HepG2 (cell line): ENCODE data around the gene TBC1D1. TPM values are rescaled to one million over a fixed set of nuclear protein-coding genes. Genes with fewer than 3 reads are reported as not detected.
A peak's percentile ranks its signal among the peaks of the same experiment; 100 is the strongest.

Source experiments
- ADNP ChIP-seq: sonication (generic); formaldehyde crosslinking; IDR thresholded peaks from 2 replicates; pipeline ENCODE4 v1.4.0; 2020; ENCODE audit warnings: missing genetic modification reagents
- ASH2L ChIP-seq: fragments of 300-600, 200-600 bp; sonication (generic); IDR thresholded peaks from 2 replicates; pipeline ENCODE4 v1.7.0; 2017; ENCODE audit warnings: low read depth, mild to moderate bottlenecking, moderate library complexity, mixed read lengths, low read length; ENCODE audit not compliant: insufficient read length
- BORCS8-MEF2B ChIP-seq: sonication (generic); formaldehyde crosslinking; IDR thresholded peaks from 2 replicates; pipeline ENCODE4 v1.8.0; 2022; ENCODE audit warnings: mild to moderate bottlenecking, missing genetic modification reagents
- CREB1 ChIP-seq, 2 experiments: fragments of 450-650 bp in 1 of 2; IDR thresholded peaks; 2 replicates each; pipeline ENCODE4 v1.6.1; 2016 to 2017; ENCODE audit warnings: control low read depth in 1 of 2, mild to moderate bottlenecking in 1 of 2, missing compliant biosample characterization in 1 of 2, missing genetic modification characterization in 1 of 2
- CREM ChIP-seq, 2 experiments: sonication (generic) in 1 of 2; formaldehyde crosslinking in 1 of 2; IDR thresholded peaks; 2 replicates each; pipeline versions ENCODE4 v1.4.0 to v1.6.1; 2016 to 2020; ENCODE audit warnings: antibody characterized with exemption in 1 of 2, mild to moderate bottlenecking in 1 of 2, missing genetic modification reagents in 1 of 2
- EP300 ChIP-seq, 3 experiments: sonication (generic) in 1 of 3; formaldehyde crosslinking in 1 of 3; IDR thresholded peaks; 2 replicates each; pipeline versions ENCODE4 v1.5.1 to v1.6.1; 2011 to 2020; ENCODE audit warnings: low read depth in 2 of 3, low read length in 2 of 3, borderline replicate concordance in 1 of 3, improper control_type of control experiment in 1 of 3, mild to moderate bottlenecking in 1 of 3, missing genetic modification reagents in 1 of 3, moderate library complexity in 1 of 3
- FOXA3 ChIP-seq: IDR thresholded peaks from 2 replicates; pipeline ENCODE4 v1.6.1; 2016; ENCODE audit warnings: missing genetic modification reagents, missing compliant biosample characterization
- HDAC6 ChIP-seq: fragments of 200-600 bp; sonication (generic); IDR thresholded peaks from 2 replicates; pipeline ENCODE4 v1.7.0; 2017; ENCODE audit warnings: mild to moderate bottlenecking, antibody characterized with exemption, low read length, low read depth
- IKZF5 ChIP-seq: IDR thresholded peaks from 2 replicates; pipeline ENCODE4 v1.6.1; 2018; ENCODE audit warnings: missing genetic modification reagents, mild to moderate bottlenecking, missing compliant biosample characterization
- KAT8 ChIP-seq: IDR thresholded peaks from 2 replicates; pipeline ENCODE4 v1.6.1; 2016; ENCODE audit warnings: missing genetic modification reagents, missing compliant biosample characterization
- NFKB2 ChIP-seq: sonication (generic); formaldehyde crosslinking; IDR thresholded peaks from 2 replicates; pipeline ENCODE4 v1.4.0; 2020; ENCODE audit warnings: missing genetic modification reagents, borderline replicate concordance
- PHF8 ChIP-seq: sonication (generic); formaldehyde crosslinking; IDR thresholded peaks from 2 replicates; pipeline ENCODE4 v1.5.0; 2020; ENCODE audit warnings: missing genetic modification reagents
- REXO4 ChIP-seq: sonication (generic); formaldehyde crosslinking; IDR thresholded peaks from 2 replicates; pipeline ENCODE4 v1.8.0; 2022; ENCODE audit warnings: missing genetic modification reagents, mild to moderate bottlenecking, borderline replicate concordance
- RFX1 ChIP-seq: fragments of 450-650 bp; IDR thresholded peaks from 2 replicates; pipeline ENCODE4 v1.6.1; 2017
- SPEN ChIP-seq: sonication (generic); formaldehyde crosslinking; IDR thresholded peaks from 2 replicates; pipeline ENCODE4 v1.5.1; 2020; ENCODE audit warnings: low read depth, mild to moderate bottlenecking, missing genetic modification reagents
- ZBTB21 ChIP-seq: sonication (generic); formaldehyde crosslinking; IDR thresholded peaks from 2 replicates; pipeline ENCODE4 v1.4.0; 2020; ENCODE audit warnings: missing genetic modification reagents
- ZEB1 ChIP-seq: IDR thresholded peaks from 2 replicates; pipeline ENCODE4 v1.6.1; 2012; ENCODE audit warnings: mild to moderate bottlenecking, low read depth, inconsistent platforms; ENCODE audit not compliant: insufficient replicate concordance
- ZNF205 ChIP-seq: IDR thresholded peaks from 2 replicates; pipeline ENCODE4 v1.6.1; 2018; ENCODE audit warnings: missing biosample characterization, missing genetic modification reagents
- ZNF264 ChIP-seq: sonication (generic); formaldehyde crosslinking; IDR thresholded peaks from 2 replicates; pipeline ENCODE4 v1.4.0; 2020; ENCODE audit warnings: missing genetic modification reagents
- ZNF367 ChIP-seq: sonication (generic); formaldehyde crosslinking; IDR thresholded peaks from 2 replicates; pipeline ENCODE4 v1.4.0; 2020; ENCODE audit warnings: missing genetic modification reagents, borderline replicate concordance
- ZNF569 ChIP-seq: sonication (generic); formaldehyde crosslinking; IDR thresholded peaks from 2 replicates; pipeline ENCODE4 v1.5.0; 2020; ENCODE audit warnings: mild to moderate bottlenecking, missing genetic modification reagents, moderate library complexity, borderline replicate concordance
- ZNF616 ChIP-seq: sonication (generic); formaldehyde crosslinking; IDR thresholded peaks from 2 replicates; pipeline ENCODE4 v1.5.0; 2020; ENCODE audit warnings: low read depth, mild to moderate bottlenecking, missing genetic modification reagents
- ZNF670 ChIP-seq: sonication (generic); formaldehyde crosslinking; IDR thresholded peaks from 2 replicates; pipeline ENCODE4 v1.8.0; 2022; ENCODE audit warnings: mild to moderate bottlenecking, missing genetic modification reagents, borderline replicate concordance
- ZNF737 ChIP-seq: sonication (generic); formaldehyde crosslinking; IDR thresholded peaks from 2 replicates; pipeline ENCODE4 v1.5.0; 2020; ENCODE audit warnings: missing genetic modification reagents, mild to moderate bottlenecking, borderline replicate concordance
- polyA plus RNA-seq, 8 experiments: library from polyadenylated mRNA; depleted of rRNA in 3 of 8; stranded (reverse) in 7 of 8; unstranded in 1 of 8; fragments of >200 nt; fragmentation: Illumina TruSeq in 4 of 8; extraction: Trizol in 4 of 8; gene quantifications; 2 replicates each; pipeline versions ENCODE4 v1.2.1 to v1.2.3, GENCODE V29; 2011 to 2016; ENCODE audit warnings: low read depth in 4 of 8, missing spikeins in 1 of 8, mixed read lengths in 1 of 8; ENCODE audit not compliant: insufficient read depth in 1 of 8
- total RNA-seq, 5 experiments: library from RNA; depleted of rRNA; stranded (reverse); fragments of >200 nt; fragmentation: Illumina TruSeq; extraction: Trizol; gene quantifications; 2 replicates each; pipeline ENCODE4 v1.2.3, GENCODE V29; 2016; ENCODE audit warnings: low read depth in 1 of 5
- TF ChIP-seq, protein P1 (sequence below): sonication (generic); formaldehyde crosslinking; IDR thresholded peaks from 2 replicates; pipeline ENCODE4 v1.5.0; 2020; ENCODE audit warnings: missing genetic modification reagents
- TF ChIP-seq, protein P2 (sequence below): sonication (generic); formaldehyde crosslinking; IDR thresholded peaks from 2 replicates; pipeline ENCODE4 v1.5.0; 2020; ENCODE audit warnings: missing genetic modification reagents, mild to moderate bottlenecking, borderline replicate concordance

The TBC1D1 gene
- total and polyA plus RNA-seq, 2 of the 13 experiments (the other 11 are each of a cell fraction or from before 2014, with no cell fraction given) = 37.3 to 62.8 TPM

DNA sequence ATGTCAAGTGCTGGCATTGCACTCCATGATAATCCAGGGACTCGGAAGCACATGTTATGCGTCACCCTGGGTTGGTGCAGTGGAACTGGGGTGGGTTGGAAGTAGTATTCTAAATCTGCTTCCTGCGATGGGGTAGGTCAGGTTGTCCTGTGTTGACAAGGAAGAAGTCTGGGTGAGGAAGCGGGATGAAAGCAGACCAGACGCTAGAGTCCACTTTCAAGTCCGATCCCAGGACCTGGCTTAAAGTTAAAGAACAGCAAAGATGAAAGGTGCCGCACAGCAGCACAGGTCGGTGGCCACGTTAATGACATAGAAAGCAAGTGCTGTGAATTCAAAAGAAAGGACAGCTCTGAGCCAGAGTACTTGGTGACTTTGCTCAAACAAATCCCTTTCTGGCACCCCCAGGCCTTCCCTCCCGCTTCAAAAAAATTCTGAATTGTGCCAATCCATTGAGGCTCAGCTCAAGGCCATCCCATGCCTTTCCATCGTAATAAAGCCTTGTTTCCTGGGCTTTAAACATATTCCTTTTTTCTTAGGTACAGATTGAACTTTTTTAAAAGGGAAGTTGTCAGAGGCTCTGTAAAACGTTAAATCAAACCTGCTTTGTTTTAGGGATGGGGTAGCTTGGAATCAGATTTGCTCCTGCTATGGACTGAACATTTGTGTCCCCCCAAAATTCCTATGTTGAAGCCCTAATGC lies 187.1 kb downstream of the TBC1D1 start (continued):
- TF ChIP-seq CREB1 (IDR thresholded peaks at IDR 0.05) (no peak), CREB1 (CRISPR knock-in tag; IDR thresholded peaks at IDR 0.05) (peak; percentile 42; the same call in 1 of the 2 replicates), BORCS8-MEF2B (CRISPR knock-in tag) (0 out of 2 replicates have a peak, but pooled peaks have one; percentile 63), ZBTB21 (no peak), KAT8 (CRISPR knock-in tag) (0 out of 2 replicates have a peak, but pooled peaks have one; percentile 49), FOXA3 (CRISPR knock-in tag) (peak; percentile 80), SPEN (CRISPR knock-in tag) (peak; percentile 56; the same call in 1 of the 2 replicates), CREM (IDR thresholded peaks at IDR 0.05) (peak; percentile 90), CREM (CRISPR knock-in tag; IDR thresholded peaks at IDR 0.05) (no peak), ZNF616 (CRISPR knock-in tag) (no peak), REXO4 (CRISPR knock-in tag) (no peak), IKZF5 (CRISPR knock-in tag) (peak; percentile 67), ZNF264 (0 out of 2 replicates have a peak, but pooled peaks have one; percentile 36), HDAC6 (no peak), ASH2L (peak; percentile 68), NFKB2 (no peak), ADNP (CRISPR knock-in tag) (no peak), RFX1 (no peak), PHF8 (CRISPR knock-in tag) (no peak; the same call in 1 of the 2 replicates), EP300 (IDR thresholded peaks at IDR 0.05; ENCODE audit: low read depth in 2 of 2, low read length in 2 of 2) (peak in 1 of 2 experiments; percentile 89; a peak in 2 of 4 replicates), EP300 (CRISPR knock-in tag; IDR thresholded peaks at IDR 0.05; ENCODE audit: borderline replicate concordance) (peak; percentile 83; the same call in 1 of the 2 replicates), ZNF737 (no peak), ZNF670 (CRISPR knock-in tag) (no peak), ZNF367 (CRISPR knock-in tag) (no peak), ZNF205 (CRISPR knock-in tag) (peak; percentile 46; the same call in 1 of the 2 replicates), ZEB1 (peak; percentile 48), ZNF569 (CRISPR knock-in tag) (no peak)
- TF ChIP-seq, protein P1, sequence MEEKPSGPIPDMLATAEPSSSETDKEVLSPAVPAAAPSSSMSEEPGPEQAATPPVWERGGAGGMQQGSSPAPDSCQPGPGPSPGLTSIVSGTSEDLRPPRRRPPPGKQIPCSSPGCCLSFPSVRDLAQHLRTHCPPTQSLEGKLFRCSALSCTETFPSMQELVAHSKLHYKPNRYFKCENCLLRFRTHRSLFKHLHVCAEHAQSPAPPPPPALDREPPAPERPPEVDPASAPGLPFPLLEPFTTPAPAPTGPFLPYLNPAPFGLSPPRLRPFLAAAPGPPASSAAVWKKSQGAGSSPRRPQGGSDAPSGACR (CRISPR knock-in tag) = no peak
- TF ChIP-seq, protein P2, sequence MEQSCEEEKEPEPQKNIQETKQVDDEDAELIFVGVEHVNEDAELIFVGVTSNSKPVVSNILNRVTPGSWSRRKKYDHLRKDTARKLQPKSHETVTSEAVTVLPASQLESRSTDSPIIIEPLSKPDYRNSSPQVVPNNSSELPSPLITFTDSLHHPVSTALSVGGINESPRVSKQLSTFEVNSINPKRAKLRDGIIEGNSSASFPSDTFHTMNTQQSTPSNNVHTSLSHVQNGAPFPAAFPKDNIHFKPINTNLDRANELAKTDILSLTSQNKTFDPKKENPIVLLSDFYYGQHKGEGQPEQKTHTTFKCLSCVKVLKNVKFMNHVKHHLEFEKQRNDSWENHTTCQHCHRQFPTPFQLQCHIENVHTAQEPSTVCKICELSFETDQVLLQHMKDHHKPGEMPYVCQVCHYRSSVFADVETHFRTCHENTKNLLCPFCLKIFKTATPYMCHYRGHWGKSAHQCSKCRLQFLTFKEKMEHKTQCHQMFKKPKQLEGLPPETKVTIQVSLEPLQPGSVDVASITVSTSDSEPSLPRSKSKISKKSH (CRISPR knock-in tag) = no peak
